K562 (cell line): ENCODE results near the gene TMEM95. TPM values are rescaled to one million over a fixed set of nuclear protein-coding genes. Genes with fewer than 3 reads are reported as not detected.

Experiments
- CBX3 ChIP-seq, 2 experiments: IDR thresholded peaks; 1 replicate in 1 of 2; 2 replicates in 1 of 2; pipeline ENCODE4 v1.6.1; 2012; ENCODE audit warnings: inconsistent platforms in 2 of 2, low read length in 2 of 2, borderline replicate concordance in 1 of 2, control low read depth in 1 of 2
- ELF4 ChIP-seq: fragments of 450-650 bp; formaldehyde crosslinking; IDR thresholded peaks from 2 replicates; pipeline ENCODE4 v1.4.0; 2022; ENCODE audit warnings: missing genetic modification characterization
- ETS1 ChIP-seq: conservative IDR thresholded peaks from 2 replicates; pipeline ENCODE4 v1.6.1; 2011; ENCODE audit warnings: low read depth, mild to moderate bottlenecking, low read length; ENCODE audit not compliant: control insufficient read depth
- FOS ChIP-seq: IDR thresholded peaks from 3 replicates; pipeline ENCODE4 v1.6.1; 2011; ENCODE audit not compliant: insufficient read length; ENCODE audit errors: extremely low read depth
- FOXA3 ChIP-seq, 2 experiments: fragments of 450-650 bp in 1 of 2; sonication (generic) in 1 of 2; formaldehyde crosslinking; IDR thresholded peaks in 1 of 2; conservative IDR thresholded peaks in 1 of 2; 2 replicates each; pipeline versions ENCODE4 v1.4.0 to v1.8.0; 2020 to 2022; ENCODE audit warnings: mild to moderate bottlenecking in 2 of 2, missing genetic modification reagents in 1 of 2
- IFI16 ChIP-seq: fragments of 250-450 bp; sonication (Bioruptor Pico); IDR thresholded peaks from 2 replicates; pipeline ENCODE4 v2.1.2; 2022; ENCODE audit warnings: mild to moderate bottlenecking, inconsistent platforms
- JUN ChIP-seq, 2 experiments: sonication (generic) in 1 of 2; formaldehyde crosslinking in 1 of 2; IDR thresholded peaks; 2 replicates each; pipeline versions ENCODE4 v1.6.1 to v1.8.0; 2012 to 2022; ENCODE audit warnings: borderline replicate concordance in 2 of 2, mild to moderate bottlenecking in 2 of 2, improper control_type of control experiment in 1 of 2, low read depth in 1 of 2, low read length in 1 of 2, missing genetic modification reagents in 1 of 2
- KAT2B ChIP-seq: IDR thresholded peaks from one replicate; pipeline ENCODE4 v1.6.1; 2012; ENCODE audit warnings: low read depth, mild to moderate bottlenecking, control low read depth, inconsistent platforms, low read length, moderate library complexity
- MEF2A ChIP-seq: IDR thresholded peaks from 2 replicates; pipeline ENCODE4 v1.6.1; 2011; ENCODE audit warnings: low read depth, mild to moderate bottlenecking, low read length, moderate library complexity; ENCODE audit not compliant: control insufficient read depth
- MXD1 ChIP-seq: fragments of 250-450 bp; sonication (Bioruptor Pico); IDR thresholded peaks from 2 replicates; pipeline ENCODE4 v1.8.0; 2021; ENCODE audit warnings: borderline replicate concordance, mild to moderate bottlenecking, moderate library complexity; ENCODE audit not compliant: poor library complexity, severe bottlenecking
- RAD21 ChIP-seq, 2 experiments: fragments of 250-450 bp in 1 of 2; fragments of 450-650 bp in 1 of 2; sonication (Bioruptor Pico) in 1 of 2; formaldehyde crosslinking in 1 of 2; IDR thresholded peaks in 1 of 2; conservative IDR thresholded peaks in 1 of 2; 2 replicates each; pipeline versions ENCODE4 v1.4.0 to v1.8.0; 2020 to 2022; ENCODE audit warnings: mild to moderate bottlenecking in 2 of 2, moderate library complexity in 1 of 2
- SAFB2 ChIP-seq: fragments of 200-400 bp; formaldehyde crosslinking; IDR thresholded peaks from 2 replicates; pipeline ENCODE4 v1.6.1; 2018; ENCODE audit warnings: borderline replicate concordance, low read length, low read depth, moderate library complexity; ENCODE audit not compliant: severe bottlenecking
- SFPQ ChIP-seq: fragments of 200-400 bp; formaldehyde crosslinking; IDR thresholded peaks from 2 replicates; pipeline ENCODE4 v1.6.1; 2017; ENCODE audit warnings: mild to moderate bottlenecking, low read depth, low read length, moderate library complexity
- SIN3B ChIP-seq: fragments of 450-650 bp; IDR thresholded peaks from 2 replicates; pipeline ENCODE4 v1.6.1; 2017; ENCODE audit warnings: low read depth, mild to moderate bottlenecking, moderate library complexity
- SNRNP70 ChIP-seq: fragments of 200-400 bp; formaldehyde crosslinking; optimal IDR thresholded peaks from 2 replicates; pipeline ENCODE3; 2017; ENCODE audit warnings: low read depth, low read length
- TAF7 ChIP-seq: fragments of 450-650 bp; IDR thresholded peaks from 2 replicates; pipeline ENCODE4 v1.6.1; 2016; ENCODE audit warnings: missing genetic modification characterization, missing compliant biosample characterization
- WHSC1 ChIP-seq: IDR thresholded peaks from one replicate; pipeline ENCODE4 v1.6.1; 2012; ENCODE audit warnings: low read length, control low read depth, inconsistent platforms
- ZEB2 ChIP-seq: fragments of 450-650 bp; IDR thresholded peaks from 2 replicates; pipeline ENCODE4 v1.6.1; 2016
- ZFP36 ChIP-seq: fragments of 150-350 bp; IDR thresholded peaks from 2 replicates; pipeline ENCODE4 v1.6.1; 2018; ENCODE audit warnings: low read length, low read depth; ENCODE audit not compliant: partially characterized antibody
- ZNF134 ChIP-seq: fragments of 250-450 bp; sonication (Bioruptor Pico); conservative IDR thresholded peaks from 2 replicates; pipeline ENCODE4 v1.4.0; 2020
- ZNF263 ChIP-seq: sonication (generic); formaldehyde crosslinking; IDR thresholded peaks from 2 replicates; pipeline ENCODE4 v1.8.0; 2022; ENCODE audit warnings: mild to moderate bottlenecking, missing genetic modification reagents, borderline replicate concordance
- ZNF589 ChIP-seq: fragments of 200-800 bp; sonication (Bioruptor generic); IDR thresholded peaks from 2 replicates; pipeline ENCODE4 v1.6.1; 2016; ENCODE audit warnings: low read depth, missing genetic modification characterization, missing compliant biosample characterization
- polyA plus RNA-seq, 8 experiments: library from polyadenylated mRNA; depleted of rRNA in 4 of 8; stranded (reverse) in 5 of 8; unstranded in 3 of 8; fragments of >200 nt; fragmentation: Nextera tagmentation in 2 of 8; fragmentation: Illumina TruSeq in 1 of 8; extraction: Ambion mirVana in 2 of 8; extraction: Trizol in 1 of 8; gene quantifications; 2 replicates each; pipeline versions ENCODE4 v1.2.1 to v1.2.3, GENCODE V29; 2011 to 2014; ENCODE audit warnings: inconsistent platforms in 1 of 8, missing spikeins in 1 of 8
- total RNA-seq, 7 experiments: library from RNA; depleted of rRNA in 6 of 7; stranded (reverse); fragments of >200 nt in 6 of 7; fragmentation: Illumina TruSeq in 2 of 7; extraction: Trizol in 2 of 7; gene quantifications; 2 replicates each; pipeline versions ENCODE4 v1.2.1 to v1.2.3, GENCODE V29; 2011 to 2021; ENCODE audit warnings: low replicate concordance in 1 of 7

The TMEM95 gene
- total and polyA plus RNA-seq, 9 of the 15 experiments (the other 6 are each of a cell fraction or from before 2014, with no cell fraction given): not detected

GRCh38 chr17:7374353-7374752, 19.4 kb downstream of the TMEM95 start (continued):
- TF ChIP-seq ZNF134 (CRISPR knock-in tag) (no peak), FOS (no peak), SIN3B (no peak), ELF4 (CRISPR knock-in tag) (no peak), ETS1 (no peak), ZFP36 (no peak), ZNF263 (CRISPR knock-in tag) (no peak), IFI16 (CRISPR knock-in tag) (no peak), WHSC1 (no peak), ZNF589 (CRISPR knock-in tag) (no peak), SFPQ (no peak), MEF2A (peak; percentile 57; the same call in 1 of the 2 replicates), FOXA3 (CRISPR knock-in tag; conservative IDR thresholded peaks at IDR 0.05 in 1 of 2, IDR thresholded peaks at IDR 0.05 in 1 of 2) (peak; percentile 74 to 87; a peak in 3 of 4 replicates), SAFB2 (no peak), SNRNP70 (no peak), MXD1 (no peak), CBX3 (IDR thresholded peaks at IDR 0.05; ENCODE audit: borderline replicate concordance in 1 of 2, low read length in 2 of 2) (no peak), RAD21 (CRISPR knock-in tag; conservative IDR thresholded peaks at IDR 0.05 in 1 of 2, IDR thresholded peaks at IDR 0.05 in 1 of 2) (no peak), JUN (IDR thresholded peaks at IDR 0.05; ENCODE audit: borderline replicate concordance, low read depth, low read length) (no peak), JUN (CRISPR knock-in tag; IDR thresholded peaks at IDR 0.05; ENCODE audit: borderline replicate concordance) (no peak), KAT2B (no peak), ZEB2 (0 out of 2 replicates have a peak, but pooled peaks have one; percentile 20), TAF7 (tag) (no peak)
